NCI-H446 (cell line): ENCODE measurements around the gene KRT72.
A peak's percentile ranks its signal among the peaks of the same experiment; 100 is the strongest.

Experiments used
- DNase-seq, 2 experiments: peaks; one replicate each; lab custom pipeline; 2025; lab: John Stamatoyannopoulos, UW

KRT72 gene

DNA sequence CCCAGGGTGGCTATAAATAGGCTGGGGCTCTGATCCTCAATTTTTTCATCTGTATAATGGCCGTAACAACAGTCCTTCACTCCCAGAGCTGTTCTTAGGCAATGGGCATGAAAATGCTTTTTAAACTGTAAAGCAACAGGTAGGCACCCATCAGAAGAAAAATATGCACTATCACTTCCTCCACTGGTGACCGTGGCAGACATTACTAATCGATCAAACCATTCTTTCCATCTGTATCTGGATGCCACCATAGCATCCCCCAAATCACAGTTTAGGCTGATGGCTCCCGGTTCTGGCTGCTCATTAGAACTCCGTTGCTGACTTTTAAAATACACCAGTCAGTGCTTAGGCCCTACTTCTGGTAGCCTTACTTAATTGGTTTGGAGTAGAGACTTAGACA, 59.6 kb downstream of the KRT72 start:
- DNase-seq: no peak

DNA sequence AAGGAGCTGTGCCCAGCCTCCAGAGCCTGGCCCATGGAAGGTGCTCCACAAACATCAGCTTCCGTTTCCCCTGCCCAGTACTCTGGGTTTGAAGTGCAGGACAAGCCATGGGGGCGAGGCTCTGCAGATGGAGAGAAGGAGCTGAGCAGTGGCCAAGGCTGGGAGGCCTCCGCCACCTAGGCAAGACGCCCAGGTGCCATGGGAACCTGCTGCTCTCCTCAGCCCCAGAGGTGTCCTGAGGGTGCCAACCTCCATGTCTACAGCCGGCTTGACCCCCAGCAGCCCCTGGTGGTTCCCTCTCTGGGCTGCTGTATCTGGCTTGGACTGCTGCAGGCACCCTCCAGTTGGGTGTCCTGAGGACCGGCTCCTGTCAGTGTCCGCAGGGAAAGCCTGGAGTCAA, 60.7 kb downstream of the KRT72 start:
- DNase-seq: no peak

- DNase-seq: no peak
These were observed 61.5 kb downstream of the KRT72 start for GRCh38 chr12:52539821-52540173.

- peak in 1 of 2 experiments; percentile 40 for DNase-seq
These were observed 62.0 kb downstream of the KRT72 start for GRCh38 chr12:52539083-52539820.

DNA sequence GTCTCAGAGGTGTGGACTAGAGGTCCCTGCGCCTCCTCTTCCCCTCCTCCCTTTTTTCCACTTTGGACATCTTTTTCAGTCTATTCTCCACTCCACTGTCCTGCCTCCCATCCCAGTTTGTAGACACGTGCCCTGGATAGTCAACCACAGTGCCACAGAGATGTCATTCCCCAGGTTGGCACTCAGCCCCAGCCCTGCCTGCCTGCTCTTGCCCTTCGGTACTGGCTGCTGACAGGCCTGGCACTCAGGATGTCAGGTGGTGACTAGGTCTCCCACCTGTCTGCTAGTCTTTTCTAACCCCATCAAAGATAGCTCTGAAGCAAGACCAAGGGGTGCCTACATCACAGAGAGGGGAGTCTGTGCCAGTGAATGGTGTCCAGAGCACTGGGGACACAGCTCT, 64.2 kb downstream of the KRT72 start:
- no peak for DNase-seq
